ENCODE measurements around the gene SLC7A1. TPM values are rescaled to one million over a fixed set of nuclear protein-coding genes. Genes with fewer than 3 reads are reported as not detected.

Gene SLC7A1
- total RNA-seq, 2 donors from 2014 or later = 19.1 to 35.3 TPM

GRCh38 chr13:29509999-29510589 is 85.4 kb downstream of the SLC7A1 start:
- TF ChIP-seq CTCF (IDR thresholded peaks at IDR 0.05) = no peak
- TF ChIP-seq POLR2A (IDR thresholded peaks at IDR 0.05) = no peak
- no peak for TF ChIP-seq POLR2AphosphoS5 (IDR thresholded peaks at IDR 0.05)
- intact Hi-C loops (cut with DNase I) = loop anchor here (2.0 to 5.0 kb wide), 2 partner anchors 342 to 605 kb away; partner anchors contain the start of gene UBL3
- Histone ChIP-seq H3K36me3 (peaks cover 0 to 10% of the 10 kb centered on the region in 2 donors), H3K27ac (no peak overlapping the region), H3K4me1 (replicated peaks) (no peaks in the 10 kb centered on the region), H3K9me3 (no peaks in the 10 kb centered on the region), H3K4me3 (no peak overlapping the region), H3K27me3 (replicated peaks; ENCODE audit: insufficient read depth) (no peaks in the 10 kb centered on the region)
- no peak for DNase-seq (ENCODE audit: low spot score)
- WGBS = 95% methylated on average over 14 of the region's 14 CpGs

GRCh38 chr13:29508876-29509252 is 86.6 kb downstream of the SLC7A1 start:
- Histone ChIP-seq H3K4me3 (no peak overlapping the region), H3K4me1 (replicated peaks) (no peaks in the 10 kb centered on the region), H3K9me3 (no peaks in the 10 kb centered on the region), H3K27me3 (replicated peaks; ENCODE audit: insufficient read depth) (no peaks in the 10 kb centered on the region), H3K36me3 (peaks cover 0 to 3% of the 10 kb centered on the region in 2 donors), H3K27ac (no peak overlapping the region)
- no peak for DNase-seq (ENCODE audit: low spot score)
- 80% methylated on average over 4 of the region's 4 CpGs for WGBS
- intact Hi-C loops (cut with DNase I) = loop anchor here (2.0 kb wide), 1 partner anchor 606 kb away; no protein-coding TSS in a partner anchor
- TF ChIP-seq POLR2AphosphoS5 (IDR thresholded peaks at IDR 0.05) = no peak
- TF ChIP-seq POLR2A (IDR thresholded peaks at IDR 0.05) = no peak
- TF ChIP-seq CTCF (IDR thresholded peaks at IDR 0.05) = no peak

GRCh38 chr13:29508130-29508875 is 87.2 kb downstream of the SLC7A1 start:
- peak; percentile 84 for DNase-seq (ENCODE audit: low spot score)
- no peaks in the 10 kb centered on the region for H3K9me3 ChIP-seq
- TF ChIP-seq CTCF (IDR thresholded peaks at IDR 0.05) (peak; percentile 87 to 99 (median 92)), POLR2AphosphoS5 (IDR thresholded peaks at IDR 0.05) (peak; percentile 46), POLR2A (IDR thresholded peaks at IDR 0.05) (no peak)
- H3K4me3 ChIP-seq = no peak overlapping the region
- H3K36me3 ChIP-seq = no peaks in the 10 kb centered on the region
- intact Hi-C loops (cut with DNase I) = loop anchor here (2.0 kb wide), 1 partner anchor 606 kb away; no protein-coding TSS in a partner anchor
- H3K27ac ChIP-seq = no peak overlapping the region
- no peaks in the 10 kb centered on the region for H3K4me1 ChIP-seq (replicated peaks)
- H3K27me3 ChIP-seq (replicated peaks; ENCODE audit: insufficient read depth) = no peaks in the 10 kb centered on the region
- 45% methylated on average over 14 of the region's 16 CpGs for WGBS

GRCh38 chr13:29507356-29507755 is 88.1 kb downstream of the SLC7A1 start:
- DNase-seq (ENCODE audit: low spot score) = no peak
- Histone ChIP-seq H3K36me3 (no peaks in the 10 kb centered on the region), H3K4me3 (no peak overlapping the region), H3K27ac (no peak overlapping the region), H3K27me3 (replicated peaks; ENCODE audit: insufficient read depth) (no peaks in the 10 kb centered on the region), H3K4me1 (replicated peaks) (no peaks in the 10 kb centered on the region), H3K9me3 (no peaks in the 10 kb centered on the region)
- no peak for TF ChIP-seq CTCF (IDR thresholded peaks at IDR 0.05)
- no peak for TF ChIP-seq POLR2A (IDR thresholded peaks at IDR 0.05)
- TF ChIP-seq POLR2AphosphoS5 (IDR thresholded peaks at IDR 0.05) = no peak
- 54% methylated on average over 14 of the region's 14 CpGs for WGBS
- intact Hi-C loops (cut with DNase I) = no loop called here
